GM19099 (cell line): ENCODE measurements around the gene CAMSAP1.

Experiments
- POLR2A ChIP-seq: IDR thresholded peaks from 3 replicates; pipeline ENCODE4 v1.6.1; 2011; ENCODE audit warnings: low read depth; ENCODE audit not compliant: insufficient read length; ENCODE audit errors: extremely low read depth

Gene CAMSAP1

DNA sequence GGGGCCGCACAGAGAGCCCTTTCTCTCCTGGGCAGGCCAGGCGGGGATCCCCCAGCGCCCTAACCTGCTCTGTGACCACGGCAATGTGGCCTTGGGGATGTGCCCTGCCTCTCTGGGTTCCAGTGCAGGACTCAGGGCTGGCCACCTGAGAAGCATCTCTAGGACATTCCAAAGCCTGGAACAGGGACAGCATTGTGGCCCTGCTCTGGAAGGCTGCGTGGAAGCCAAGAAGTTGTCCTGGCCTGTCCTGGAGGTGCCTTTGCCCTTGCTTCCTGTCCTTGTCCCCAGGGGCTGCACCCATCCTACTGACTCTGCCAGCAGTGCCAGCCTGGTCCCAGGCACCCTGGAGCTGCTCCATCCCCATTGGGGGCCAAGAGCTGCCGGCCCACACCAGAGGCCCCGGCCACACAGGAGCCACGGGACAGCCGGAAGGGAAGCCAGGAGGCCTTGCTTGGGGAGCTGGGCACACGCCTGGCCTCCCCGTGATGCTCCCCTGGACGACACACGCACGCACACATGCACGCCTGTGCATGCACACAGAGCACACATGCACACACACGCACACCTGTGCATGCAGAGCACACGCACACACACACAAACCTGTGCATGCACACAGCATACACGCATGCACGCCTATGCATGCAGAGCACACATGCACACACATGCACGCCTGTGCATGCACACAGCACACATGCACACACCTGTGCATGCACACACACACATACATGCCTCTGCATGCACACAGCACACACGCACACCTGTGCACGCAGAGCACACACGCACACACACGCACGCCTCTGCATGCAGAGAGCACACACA is 20.1 kb upstream of the CAMSAP1 start:
- no peak for TF ChIP-seq POLR2A

GRCh38 chr9:135926402-135927194 is 19.3 kb upstream of the CAMSAP1 start:
- no peak for TF ChIP-seq POLR2A

DNA sequence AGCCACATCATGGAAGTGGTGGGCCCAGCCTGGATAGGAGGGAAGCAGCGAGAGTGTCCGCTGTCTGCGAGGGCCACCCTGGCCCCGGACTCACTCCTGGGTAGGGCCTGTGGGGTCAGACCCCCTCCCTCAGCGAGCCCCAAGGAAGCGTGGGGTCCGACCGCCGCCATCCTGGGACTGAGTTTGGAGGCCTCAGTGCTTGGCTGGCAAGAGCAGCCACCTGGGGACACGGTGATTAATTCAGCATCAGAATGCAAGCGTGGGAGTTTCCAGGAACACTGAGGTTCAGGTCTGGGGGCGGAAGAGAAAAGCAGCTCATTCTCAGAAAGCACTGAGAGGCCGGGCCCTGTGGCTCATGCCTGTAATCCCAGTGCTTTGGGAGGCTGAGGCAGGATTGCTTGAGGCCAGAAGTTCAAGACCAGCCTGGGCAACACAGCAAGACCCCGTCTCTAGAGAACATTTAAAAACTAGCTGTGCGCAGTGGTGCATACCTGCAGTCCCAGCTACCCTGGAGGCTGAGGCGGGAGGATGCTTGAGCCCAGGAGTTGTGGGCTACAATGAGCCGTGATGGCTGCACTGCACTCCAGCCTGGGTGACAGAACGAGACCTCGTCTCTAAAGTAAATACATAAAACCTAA is 18.3 kb upstream of the CAMSAP1 start:
- TF ChIP-seq POLR2A: no peak

GRCh38 chr9:135924628-135925338 is 17.4 kb upstream of the CAMSAP1 start:
- no peak for TF ChIP-seq POLR2A

DNA sequence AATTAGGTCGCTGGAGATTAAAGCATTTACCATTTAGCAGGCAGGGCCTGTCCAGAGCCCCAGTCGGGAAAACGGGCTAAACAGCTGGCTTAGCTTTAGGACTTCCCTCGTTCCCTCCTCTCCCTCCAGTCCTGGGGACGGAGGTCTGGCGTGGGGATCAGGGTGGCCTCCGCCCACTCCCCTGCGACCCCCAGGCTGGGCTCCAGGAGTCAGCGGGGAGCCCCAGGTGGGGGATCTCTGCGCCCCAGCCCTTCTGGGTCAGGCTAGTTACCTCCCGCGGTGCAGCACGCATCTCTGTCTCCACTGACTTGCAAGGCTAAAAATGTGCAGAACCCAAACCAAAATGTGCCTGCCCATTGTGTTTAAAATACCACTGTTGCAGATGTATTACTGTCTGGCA is 16.2 kb upstream of the CAMSAP1 start:
- TF ChIP-seq POLR2A: no peak

- no peak for TF ChIP-seq POLR2A
Observed at GRCh38 chr9:135921749-135922310, 14.5 kb upstream of the CAMSAP1 start.

- no peak for TF ChIP-seq POLR2A
Observed at GRCh38 chr9:135920973-135921585, 13.7 kb upstream of the CAMSAP1 start.

GRCh38 chr9:135920256-135920930 is 13.0 kb upstream of the CAMSAP1 start:
- TF ChIP-seq POLR2A: no peak

DNA sequence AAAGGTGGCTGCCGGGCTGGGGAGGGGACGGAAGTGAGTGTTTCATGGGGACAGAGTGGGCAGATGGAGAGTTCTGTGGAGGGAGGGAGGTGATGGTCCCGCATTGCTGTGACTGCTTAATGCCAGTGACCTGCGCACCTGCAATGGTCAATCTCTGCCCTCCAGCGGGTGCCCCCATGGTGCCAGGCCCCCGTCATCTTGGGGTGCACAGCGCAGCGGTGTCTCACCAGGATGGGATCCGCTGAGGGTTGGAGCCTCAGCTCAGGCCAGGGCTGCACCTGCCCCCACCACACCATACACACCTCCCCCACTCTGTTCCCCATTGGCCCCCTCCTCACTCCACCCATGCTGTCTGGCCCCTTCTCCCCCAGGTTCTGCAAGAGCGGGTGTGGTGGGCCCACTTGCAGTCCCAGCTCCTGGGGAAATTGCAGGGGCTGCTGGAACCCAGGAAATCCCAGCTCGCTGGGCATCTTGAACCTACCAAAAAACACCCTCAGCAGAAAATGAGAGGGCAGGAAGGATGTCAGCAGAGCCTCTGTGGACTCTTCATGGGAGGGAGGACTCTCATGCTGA is 12.1 kb upstream of the CAMSAP1 start:
- no peak for TF ChIP-seq POLR2A

DNA sequence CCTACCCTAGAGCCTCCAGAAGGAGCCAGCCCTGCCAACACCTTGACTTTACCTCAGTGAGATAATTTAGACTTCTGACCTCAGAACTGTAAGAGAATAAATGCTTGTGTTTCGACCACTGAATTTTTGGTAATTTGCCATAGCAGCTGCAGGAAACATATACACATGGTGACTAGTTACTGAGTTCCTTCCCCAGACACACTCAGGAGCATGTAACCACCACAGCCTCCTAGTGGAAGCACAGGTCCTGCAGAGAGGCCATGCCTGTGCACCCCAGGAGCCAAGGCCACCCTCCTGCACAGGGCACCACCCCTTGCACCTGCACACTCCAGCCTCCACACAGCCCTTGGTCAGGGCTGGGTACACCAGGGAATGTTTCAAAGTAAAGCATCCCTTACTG is 7.6 kb upstream of the CAMSAP1 start:
- no peak for TF ChIP-seq POLR2A

DNA sequence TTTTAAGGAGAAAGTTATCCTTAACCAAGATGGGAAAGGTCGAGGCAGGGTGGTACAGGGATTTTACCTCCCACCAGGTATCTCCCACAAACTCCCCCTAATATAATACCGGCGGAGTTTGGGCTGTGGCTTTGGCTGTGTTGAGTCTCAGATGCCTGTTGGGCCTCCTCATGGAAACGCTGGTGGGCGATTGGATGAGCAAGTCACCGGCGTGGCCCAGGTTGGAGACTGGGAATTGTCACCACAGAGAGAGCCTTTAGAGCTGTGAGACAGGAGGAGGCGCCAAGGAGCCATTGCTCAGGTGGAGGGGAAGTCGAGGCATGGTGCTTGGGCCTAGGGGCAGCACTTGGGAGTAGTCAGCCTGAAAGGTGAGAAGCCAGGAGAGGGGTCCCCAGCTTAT is 3.4 kb upstream of the CAMSAP1 start:
- TF ChIP-seq POLR2A: no peak

DNA sequence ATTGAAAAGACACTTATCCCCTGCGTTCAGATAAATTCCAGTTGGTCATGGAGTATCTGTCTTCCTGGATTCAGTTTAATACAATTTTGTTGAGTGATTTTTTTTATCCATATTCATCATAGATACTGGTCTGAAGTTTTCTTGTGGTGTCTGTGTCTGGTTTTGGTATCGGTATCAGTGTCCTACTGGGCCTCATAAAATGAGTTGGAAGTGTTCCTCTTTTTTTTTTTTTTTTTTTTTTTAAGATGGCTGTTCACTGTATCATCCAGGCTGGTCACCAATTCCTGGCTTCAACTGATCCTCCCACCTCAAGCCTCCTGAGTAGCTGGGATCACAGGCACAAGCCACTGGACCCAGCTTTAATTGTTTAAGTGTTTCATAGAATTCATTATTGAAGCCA is 2.9 kb upstream of the CAMSAP1 start:
- TF ChIP-seq POLR2A: no peak

GRCh38 chr9:135909371-135909770 is 2.0 kb upstream of the CAMSAP1 start:
- no peak for TF ChIP-seq POLR2A
